GM06990 (cell line): ENCODE measurements around the gene IRF1.
"Not testable (repeated sequence)": the region's sequence is repeated elsewhere in the genome, so short reads cannot be mapped to it uniquely, and the experiment has no call there.

Source experiments
- DNase-seq: peaks from one replicate; pipeline ENCODE4 v3.0.0-alpha.2; 2011; ENCODE audit not compliant: insufficient read length; ENCODE audit errors: extremely low read depth
- H3K27me3 ChIP-seq: replicated peaks from 2 replicates; pipeline ENCODE4 v1.6.0; 2011; ENCODE audit warnings: low read length; ENCODE audit not compliant: control insufficient read depth, insufficient read depth
- H3K36me3 ChIP-seq: 2 replicates; pipeline ENCODE4 v1.5.1; 2011; ENCODE audit warnings: low read length; ENCODE audit not compliant: control insufficient read depth, insufficient read depth
- H3K4me3 ChIP-seq: replicated peaks from 2 replicates; pipeline ENCODE4 v1.5.1; 2011; ENCODE audit warnings: low read depth, mild to moderate bottlenecking, control low read depth, low read length
- CTCF ChIP-seq: IDR thresholded peaks from 2 replicates; pipeline ENCODE4 v1.5.1; 2011; ENCODE audit warnings: low read length, control low read depth, mild to moderate bottlenecking, inconsistent platforms; ENCODE audit not compliant: insufficient read depth, poor library complexity, severe bottlenecking

IRF1 gene

GRCh38 chr5:132486318-132487094 lies 4.1 kb downstream of the IRF1 start:
- Histone ChIP-seq H3K4me3 (no peak overlapping the region), H3K36me3 (peaks cover 49% of the 10 kb centered on the region)
- TF ChIP-seq CTCF: no peak

GRCh38 chr5:132485641-132486317 lies 4.8 kb downstream of the IRF1 start:
- no peak for DNase-seq
- TF ChIP-seq CTCF: no peak
- peaks cover 49% of the 10 kb centered on the region for H3K36me3 ChIP-seq
- H3K27me3 ChIP-seq: no peaks in the 10 kb centered on the region
- H3K4me3 ChIP-seq: no peak overlapping the region

More at GRCh38 chr5:132486318-132487094, 4.1 kb downstream of the IRF1 start:
- DNase-seq: no peak
- no peaks in the 10 kb centered on the region for H3K27me3 ChIP-seq

- H3K27me3 ChIP-seq, H3K4me3 ChIP-seq, DNase-seq: not testable (repeated sequence)
- peaks cover 49% of the 10 kb centered on the region for H3K36me3 ChIP-seq
Measured at GRCh38 chr5:132484876-132485640, 5.5 kb downstream of the IRF1 start.

- Histone ChIP-seq H3K27me3 (no peaks in the 10 kb centered on the region), H3K4me3 (no peak overlapping the region), H3K36me3 (peaks cover 49% of the 10 kb centered on the region)
- TF ChIP-seq CTCF: no peak
- DNase-seq: no peak
Measured at GRCh38 chr5:132484391-132484725, 6.2 kb downstream of the IRF1 start.

GRCh38 chr5:132483661-132484390 lies 6.7 kb downstream of the IRF1 start:
- peaks cover 48% of the 10 kb centered on the region for H3K36me3 ChIP-seq

More at GRCh38 chr5:132483661-132484390, 6.7 kb downstream of the IRF1 start:
- H3K27me3 ChIP-seq: no peaks in the 10 kb centered on the region
- no peak for TF ChIP-seq CTCF
- no peak for DNase-seq
- no peak overlapping the region for H3K4me3 ChIP-seq
